Spleen (tissue), 11 donors: ENCODE measurements around the gene EEF2K. TPM values are rescaled to one million over a fixed set of nuclear protein-coding genes. Genes with fewer than 3 reads are reported as not detected.
"Not testable (repeated sequence)": the region's sequence is repeated elsewhere in the genome, so short reads cannot be mapped to it uniquely, and the experiment has no call there.

Source experiments
- DNase-seq: peaks from one replicate; pipeline ENCODE4 v3.0.0-alpha.2; 2020
- H3K27ac ChIP-seq, 8 donors: fragments of 200-600 bp; sonication (generic) in 7 of 8; 1 replicate in 4 of 8; 2 replicates in 4 of 8; pipeline versions ENCODE4 v1.5.0 to v1.8.0; 2016 to 2021; ENCODE audit warnings: inconsistent platforms in 4 of 8, mild to moderate bottlenecking in 4 of 8, moderate library complexity in 1 of 8
- H3K27me3 ChIP-seq, 7 donors: fragments of 200-600 bp; sonication (generic) in 6 of 7; replicated peaks in 1 of 7; 1 replicate in 4 of 7; 2 replicates in 3 of 7; pipeline versions ENCODE4 v1.5.0 to v1.8.0; 2016 to 2021; ENCODE audit warnings: inconsistent platforms in 3 of 7, mild to moderate bottlenecking in 1 of 7
- H3K36me3 ChIP-seq, 6 donors: fragments of 200-600 bp; sonication (generic) in 5 of 6; 1 replicate in 4 of 6; 2 replicates in 2 of 6; pipeline versions ENCODE4 v1.5.0 to v1.8.0; 2016 to 2021; ENCODE audit warnings: inconsistent platforms in 2 of 6
- H3K4me1 ChIP-seq, 6 donors: fragments of 200-600 bp; sonication (generic) in 5 of 6; 1 replicate in 3 of 6; 2 replicates in 3 of 6; pipeline versions ENCODE4 v1.5.0 to v1.8.0; 2016 to 2021; ENCODE audit warnings: inconsistent platforms in 3 of 6
- H3K4me3 ChIP-seq, 8 donors: fragments of 200-600 bp; sonication (generic) in 7 of 8; 1 replicate in 4 of 8; 2 replicates in 4 of 8; pipeline versions ENCODE4 v1.5.0 to v1.8.0; 2016 to 2021; ENCODE audit warnings: inconsistent platforms in 4 of 8, mild to moderate bottlenecking in 4 of 8, moderate library complexity in 2 of 8
- H3K9me3 ChIP-seq, 8 donors: fragments of 200-600 bp; sonication (generic) in 7 of 8; 1 replicate in 4 of 8; 2 replicates in 4 of 8; pipeline versions ENCODE4 v1.5.0 to v1.8.0; 2016 to 2021; ENCODE audit warnings: inconsistent platforms in 4 of 8
- POLR2A ChIP-seq, 3 donors: fragments of 450-650 bp; IDR thresholded peaks; one replicate each; pipeline ENCODE4 v1.5.1; 2017; ENCODE audit warnings: antibody characterized with exemption in 3 of 3, mild to moderate bottlenecking in 1 of 3
- POLR2AphosphoS5 ChIP-seq, 3 donors: sonication (generic); formaldehyde crosslinking; IDR thresholded peaks; one replicate each; pipeline ENCODE4 v1.5.1; 2017; ENCODE audit warnings: antibody characterized with exemption in 3 of 3
- whole genome bisulfite sequencing, 5 donors: extraction: QIAGEN DNeasy Blood & Tissue Kit in 3 of 5; methylation state at CpG; one replicate each; pipeline versions ENCODE4 v1.1.5 to v1.1.7; 2013 to 2018; 5-methylcytosine and 5-hydroxymethylcytosine counted together
- intact Hi-C: fragments of 100-400 bp; cut with DNase I; formaldehyde crosslinking; loops from one replicate; pipeline ENCODE4 v1.15.0; 2023; ENCODE audit warnings: low total_unique reads
- polyA plus RNA-seq, 3 donors: library from polyadenylated mRNA; stranded (reverse); fragments of 200-250 nt; gene quantifications; one replicate each; pipeline ENCODE4 v1.2.1, GENCODE V29; 2013
- total RNA-seq, 7 donors: library from RNA; depleted of rRNA in 3 of 7; stranded (reverse); fragments of >200 nt in 3 of 7; fragmentation: NEBNext Ultra II Directional in 4 of 7; extraction: Animal tissue kit (Norgen Biotek cat#: 25700) in 4 of 7; gene quantifications; one replicate each; pipeline versions ENCODE4 v1.1.0 to v1.2.1, GENCODE V29; 2016 to 2021
- TF ChIP-seq, protein P1 (sequence below), 11 experiments: fragments of 200-600 bp in 7 of 11; fragments of 450-650 bp in 4 of 11; sonication (generic) in 4 of 11; IDR thresholded peaks in 8 of 11; conservative IDR thresholded peaks in 3 of 11; 1 replicate in 7 of 11; 2 replicates in 4 of 11; pipeline versions ENCODE4 v1.4.0 to v1.8.0; 2016 to 2021; ENCODE audit warnings: antibody characterized with exemption in 11 of 11, inconsistent platforms in 4 of 11, mild to moderate bottlenecking in 1 of 11
- donor health status: healthy with polysubstance abuse.
- donor health status: DM: no; HTN: no; CAD: no; lungs with moderate emphysema.
- donor health status: DM: no; HTN: no; CAD: no.
- donor health status: Bipolar disorder and iron deficiency.
- donor health status: healthy.
- donor health status: DM: no; HTN: no; CAD: no.
- donor health status: DM: yes; HTN: yes; CAD: no.

EEF2K gene
- total and polyA plus RNA-seq, 10 donors: 2.4 to 37.7 (median 24.4) TPM

DNA sequence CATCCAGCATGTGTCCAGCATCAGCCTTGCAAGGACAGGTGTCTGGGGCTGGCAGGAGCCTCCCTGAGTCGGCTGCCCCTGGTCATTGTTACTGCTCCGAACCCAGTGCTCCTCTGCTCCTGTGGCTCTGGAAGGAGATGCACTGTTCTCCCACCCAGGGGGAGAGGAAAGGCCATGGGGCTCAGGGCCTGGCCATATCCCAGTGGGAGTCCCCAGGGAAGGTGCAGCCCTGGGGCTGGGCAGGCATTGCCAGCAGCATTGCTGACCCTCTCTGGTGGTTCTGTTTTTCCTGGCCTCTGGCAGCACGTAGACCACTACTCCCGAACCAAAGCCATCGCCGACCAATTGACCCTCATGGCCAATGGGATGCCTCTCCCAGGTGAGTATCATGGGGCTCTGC is 34.1 kb upstream of the EEF2K start:
- no peak for DNase-seq
- H3K36me3 ChIP-seq: no peaks in the 10 kb centered on the region
- H3K27ac ChIP-seq: no peak overlapping the region
- H3K9me3 ChIP-seq: no peaks in the 10 kb centered on the region
- TF ChIP-seq POLR2AphosphoS5 (IDR thresholded peaks at IDR 0.05): no peak
- no peak for TF ChIP-seq POLR2A (IDR thresholded peaks at IDR 0.05)
- TF ChIP-seq, protein P1, sequence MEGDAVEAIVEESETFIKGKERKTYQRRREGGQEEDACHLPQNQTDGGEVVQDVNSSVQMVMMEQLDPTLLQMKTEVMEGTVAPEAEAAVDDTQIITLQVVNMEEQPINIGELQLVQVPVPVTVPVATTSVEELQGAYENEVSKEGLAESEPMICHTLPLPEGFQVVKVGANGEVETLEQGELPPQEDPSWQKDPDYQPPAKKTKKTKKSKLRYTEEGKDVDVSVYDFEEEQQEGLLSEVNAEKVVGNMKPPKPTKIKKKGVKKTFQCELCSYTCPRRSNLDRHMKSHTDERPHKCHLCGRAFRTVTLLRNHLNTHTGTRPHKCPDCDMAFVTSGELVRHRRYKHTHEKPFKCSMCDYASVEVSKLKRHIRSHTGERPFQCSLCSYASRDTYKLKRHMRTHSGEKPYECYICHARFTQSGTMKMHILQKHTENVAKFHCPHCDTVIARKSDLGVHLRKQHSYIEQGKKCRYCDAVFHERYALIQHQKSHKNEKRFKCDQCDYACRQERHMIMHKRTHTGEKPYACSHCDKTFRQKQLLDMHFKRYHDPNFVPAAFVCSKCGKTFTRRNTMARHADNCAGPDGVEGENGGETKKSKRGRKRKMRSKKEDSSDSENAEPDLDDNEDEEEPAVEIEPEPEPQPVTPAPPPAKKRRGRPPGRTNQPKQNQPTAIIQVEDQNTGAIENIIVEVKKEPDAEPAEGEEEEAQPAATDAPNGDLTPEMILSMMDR (IDR thresholded peaks at IDR 0.05 in 8 of 11, conservative IDR thresholded peaks at IDR 0.05 in 3 of 11): no peak
- intact Hi-C loops: no loop called here
- H3K4me3 ChIP-seq: no peak overlapping the region
- H3K4me1 ChIP-seq: no peaks in the 10 kb centered on the region
- 92 to 100% (median 96%) methylated on average over 4 to 6 of the region's 6 CpGs for WGBS, 5 donors
- no peaks in the 10 kb centered on the region for H3K27me3 ChIP-seq

DNA sequence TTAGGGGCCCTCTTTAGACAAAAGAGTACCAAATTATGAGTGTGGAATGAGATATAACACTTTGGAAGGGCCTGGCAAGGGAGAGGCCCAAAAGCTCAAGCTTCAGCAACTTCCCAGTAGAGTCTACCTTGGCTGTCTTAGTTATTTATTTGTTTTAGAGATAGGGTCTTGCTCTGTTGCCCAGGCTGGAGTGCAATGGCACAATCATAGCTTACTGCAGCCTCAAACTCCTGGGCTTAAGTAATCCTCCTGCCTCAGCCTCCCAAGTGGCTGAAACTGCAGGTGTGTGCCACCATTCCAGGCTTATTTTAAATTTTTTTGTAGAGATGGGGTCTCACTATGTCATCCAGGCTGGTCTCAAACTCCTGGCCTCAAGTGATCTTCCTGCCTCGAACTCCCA is 33.4 kb upstream of the EEF2K start:
- WGBS, 5 donors: 73 to 95% (median 90%) methylated on average over 1 of the region's 1 CpG

DNA sequence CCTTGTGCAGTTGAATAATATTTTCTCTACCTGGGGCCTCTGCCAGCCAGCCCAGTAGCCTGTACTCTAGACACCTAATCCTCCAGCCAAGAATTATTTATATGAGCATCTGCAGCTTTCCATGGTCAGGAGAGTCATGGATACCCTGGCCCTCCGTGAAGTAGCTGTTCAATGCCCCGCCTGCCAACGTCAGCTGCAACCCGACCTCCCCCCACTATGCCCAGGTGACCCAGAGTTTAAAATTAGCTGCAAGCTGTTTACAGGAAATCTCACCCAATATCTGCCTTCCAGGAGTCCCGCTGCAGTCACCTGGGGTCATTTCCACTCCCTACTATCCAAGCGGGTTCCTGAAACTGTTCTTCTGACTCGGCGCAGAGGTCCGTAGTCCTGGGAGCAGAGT is 31.4 kb upstream of the EEF2K start:
- Histone ChIP-seq H3K27me3 (no peaks in the 10 kb centered on the region), H3K36me3 (no peaks in the 10 kb centered on the region), H3K27ac (no peak overlapping the region), H3K4me3 (no peak overlapping the region), H3K4me1 (no peaks in the 10 kb centered on the region), H3K9me3 (no peaks in the 10 kb centered on the region)
- TF ChIP-seq, protein P1 (IDR thresholded peaks at IDR 0.05 in 8 of 11, conservative IDR thresholded peaks at IDR 0.05 in 3 of 11): no peak
- intact Hi-C loops: no loop called here
- no peak for DNase-seq
- 49 to 68% (median 58%) methylated on average over 9 of the region's 9 CpGs for WGBS, 5 donors

More for the DNA sequence above, 33.4 kb upstream of the EEF2K start:
- H3K9me3 ChIP-seq, DNase-seq, H3K4me1 ChIP-seq, H3K4me3 ChIP-seq, H3K36me3 ChIP-seq, H3K27me3 ChIP-seq, H3K27ac ChIP-seq, intact Hi-C loops: not testable (repeated sequence)

DNA sequence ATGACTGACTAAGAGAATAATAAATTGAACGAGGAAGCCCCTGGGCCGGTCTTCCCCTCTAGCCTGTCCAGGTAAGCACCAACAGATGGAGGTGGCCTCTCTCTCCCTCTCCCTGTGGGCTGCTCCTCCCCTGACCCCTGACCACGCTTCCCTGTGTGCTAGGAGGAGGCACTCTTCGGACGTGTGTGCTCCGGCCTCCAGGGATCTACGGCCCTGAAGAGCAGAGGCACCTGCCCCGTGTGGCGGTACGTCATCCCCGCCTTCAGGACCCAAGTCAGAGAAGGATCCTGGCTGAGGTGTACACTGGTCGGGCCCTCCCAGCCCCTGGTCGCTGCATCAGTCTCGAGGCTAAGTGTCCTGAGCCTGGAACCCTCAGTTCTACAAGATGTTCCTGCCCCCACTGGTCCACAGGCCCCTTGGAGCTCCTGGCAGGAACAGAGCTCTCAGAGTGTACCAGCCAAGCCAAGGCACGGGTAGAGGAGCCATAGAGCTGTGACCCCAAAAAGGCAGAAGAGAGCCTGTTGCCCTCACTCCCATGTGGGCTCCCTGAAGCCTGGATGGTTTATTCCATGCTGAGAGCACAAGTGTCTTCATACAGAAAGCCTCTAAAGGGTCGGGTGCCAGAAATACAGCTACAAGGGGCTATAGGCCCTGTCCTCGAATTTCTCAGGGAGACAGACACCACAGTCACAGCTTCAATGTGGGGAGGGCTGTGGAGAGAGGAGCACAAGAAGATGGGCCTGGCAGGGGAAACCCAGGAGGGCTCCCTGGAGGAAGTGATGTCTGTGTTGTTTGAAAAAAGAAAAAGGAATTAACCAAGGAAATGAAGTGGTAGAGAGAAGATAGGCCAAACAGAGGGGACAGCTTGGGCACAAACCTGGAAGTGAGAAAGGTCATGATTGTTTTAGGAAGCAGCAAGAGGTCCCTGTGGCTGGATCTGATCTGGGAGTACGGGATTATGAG is 27.8 kb upstream of the EEF2K start:
- TF ChIP-seq POLR2AphosphoS5 (IDR thresholded peaks at IDR 0.05) (no peak), POLR2A (IDR thresholded peaks at IDR 0.05) (no peak)
- TF ChIP-seq, protein P1 (IDR thresholded peaks at IDR 0.05 in 8 of 11, conservative IDR thresholded peaks at IDR 0.05 in 3 of 11): no peak
- no peaks in the 10 kb centered on the region for H3K27me3 ChIP-seq
- H3K4me1 ChIP-seq: no peaks in the 10 kb centered on the region
- no peaks in the 10 kb centered on the region for H3K9me3 ChIP-seq
- H3K36me3 ChIP-seq: no peaks in the 10 kb centered on the region
- no peak overlapping the region for H3K27ac ChIP-seq
- no peak overlapping the region for H3K4me3 ChIP-seq
- intact Hi-C loops: no loop called here
- WGBS, 5 donors: 81 to 88% (median 85%) methylated on average over 12 to 18 of the region's 18 CpGs
- no peak for DNase-seq
